Left ventricle myocardium inferior (tissue), 1 donor: Measurements from ENCODE around the gene PTGER2. TPM values are rescaled to one million over a fixed set of nuclear protein-coding genes. Genes with fewer than 3 reads are reported as not detected.

Experiments
- DNase-seq: peaks from one replicate; pipeline ENCODE4 v3.0.0-alpha.2; 2020
- H3K27ac ChIP-seq: fragments of 200-600 bp; replicated peaks from 2 replicates; pipeline ENCODE4 v1.8.0; 2021
- H3K27me3 ChIP-seq: fragments of 200-600 bp; 2 replicates; pipeline ENCODE4 v1.8.0; 2021; ENCODE audit warnings: low read depth
- H3K36me3 ChIP-seq: fragments of 200-600 bp; 2 replicates; pipeline ENCODE4 v1.8.0; 2021
- H3K4me1 ChIP-seq: fragments of 200-600 bp; 2 replicates; pipeline ENCODE4 v1.8.0; 2021
- H3K4me3 ChIP-seq: fragments of 200-600 bp; 2 replicates; pipeline ENCODE4 v1.8.0; 2021; ENCODE audit warnings: mild to moderate bottlenecking, moderate library complexity
- H3K9me3 ChIP-seq: fragments of 200-600 bp; replicated peaks from 2 replicates; pipeline ENCODE4 v1.8.0; 2021
- CTCF ChIP-seq: fragments of 200-600 bp; IDR thresholded peaks from 2 replicates; pipeline ENCODE4 v1.8.0; 2021; ENCODE audit warnings: antibody characterized with exemption, mild to moderate bottlenecking, borderline replicate concordance
- intact Hi-C: fragments of 100-400 bp; cut with micrococcal nuclease; formaldehyde crosslinking; loops from one replicate; pipeline ENCODE4 v1.11.0; 2022
- total RNA-seq: library from RNA; stranded (reverse); fragmentation: NEBNext Ultra II Directional; extraction: Animal tissue kit (Norgen Biotek cat#: 25700); gene quantifications from one replicate; pipeline ENCODE4 v1.2.1, GENCODE V29; 2021
- donor health status: DM: no; HTN: yes; CAD: no; lungs with severe emphysema.

Gene PTGER2
- total RNA-seq, 1 donor from 2014 or later: 0.60 TPM

- H3K27me3 ChIP-seq: no peaks in the 10 kb centered on the region
- no peak overlapping the region for H3K27ac ChIP-seq
- H3K4me1 ChIP-seq: peaks cover 17% of the 10 kb centered on the region
- no peak for TF ChIP-seq CTCF
- H3K4me3 ChIP-seq: no peak overlapping the region
- no peak for DNase-seq
- intact Hi-C loops: no loop called here
- H3K9me3 ChIP-seq: no peaks in the 10 kb centered on the region
- no peaks in the 10 kb centered on the region for H3K36me3 ChIP-seq
These were observed 35.6 kb downstream of the PTGER2 start for GRCh38 chr14:52349731-52350130.

GRCh38 chr14:52350445-52350844 is 36.3 kb downstream of the PTGER2 start:
- no peak overlapping the region for H3K27ac ChIP-seq
- no peak overlapping the region for H3K4me3 ChIP-seq
- no peak for TF ChIP-seq CTCF
- no peaks in the 10 kb centered on the region for H3K27me3 ChIP-seq
- H3K9me3 ChIP-seq: no peaks in the 10 kb centered on the region
- no peak for DNase-seq
- intact Hi-C loops: no loop called here
- H3K36me3 ChIP-seq: no peaks in the 10 kb centered on the region
- H3K4me1 ChIP-seq: peaks cover 17% of the 10 kb centered on the region

GRCh38 chr14:52351233-52352060 is 37.3 kb downstream of the PTGER2 start:
- no peak overlapping the region for H3K27ac ChIP-seq
- no peaks in the 10 kb centered on the region for H3K9me3 ChIP-seq
- intact Hi-C loops: no loop called here
- TF ChIP-seq CTCF: no peak
- peaks cover 17% of the 10 kb centered on the region for H3K4me1 ChIP-seq
- DNase-seq: no peak
- no peaks in the 10 kb centered on the region for H3K27me3 ChIP-seq
- H3K4me3 ChIP-seq: no peak overlapping the region
- H3K36me3 ChIP-seq: no peaks in the 10 kb centered on the region

DNA sequence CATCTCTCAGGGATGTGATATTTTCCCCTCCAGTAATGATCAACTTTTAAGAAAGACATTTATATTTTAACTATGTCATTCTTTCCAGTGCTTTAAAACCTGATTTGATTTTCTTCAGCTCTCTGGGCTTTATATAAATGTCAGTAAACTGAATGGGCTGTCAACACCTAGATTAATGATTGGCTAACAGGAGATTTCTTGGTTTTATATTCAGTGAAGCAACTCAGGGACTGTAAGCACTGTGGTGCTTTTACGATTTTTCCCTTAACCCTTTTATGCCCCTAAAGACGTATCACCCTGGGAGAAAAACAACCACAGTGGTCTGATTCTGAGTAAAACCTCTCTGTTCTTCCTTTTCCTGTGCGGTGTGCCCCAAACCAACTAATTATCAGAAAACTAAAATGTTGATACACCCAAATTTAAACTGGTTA is 38.0 kb downstream of the PTGER2 start:
- H3K36me3 ChIP-seq: no peaks in the 10 kb centered on the region
- H3K4me3 ChIP-seq: no peak overlapping the region
- H3K9me3 ChIP-seq: no peaks in the 10 kb centered on the region
- H3K27ac ChIP-seq: no peak overlapping the region
- H3K27me3 ChIP-seq: no peaks in the 10 kb centered on the region
- H3K4me1 ChIP-seq: peaks cover 17% of the 10 kb centered on the region
- intact Hi-C loops: no loop called here
- TF ChIP-seq CTCF: no peak
- DNase-seq: no peak

DNA sequence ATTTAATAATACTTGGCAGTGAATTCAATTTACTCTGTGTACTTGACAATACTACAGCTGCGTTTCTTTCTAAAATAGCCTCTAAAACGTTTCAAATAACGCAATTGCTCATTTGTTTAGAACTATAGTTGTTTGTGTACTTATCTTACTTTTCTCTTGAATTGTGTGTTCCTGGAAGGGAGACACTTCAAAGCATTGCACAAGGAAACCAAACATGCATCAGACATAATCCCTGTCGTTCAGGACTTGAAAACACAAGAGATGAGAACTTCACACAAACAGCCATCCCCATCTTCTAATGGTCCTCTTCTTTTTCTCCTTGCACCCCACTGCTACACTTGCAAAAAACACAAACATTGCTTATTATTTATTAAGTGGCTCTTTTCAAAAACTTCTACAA is 38.5 kb downstream of the PTGER2 start:
- TF ChIP-seq CTCF: no peak
- Histone ChIP-seq H3K27me3 (no peaks in the 10 kb centered on the region), H3K4me1 (peaks cover 17% of the 10 kb centered on the region), H3K9me3 (no peaks in the 10 kb centered on the region), H3K27ac (no peak overlapping the region), H3K4me3 (no peak overlapping the region), H3K36me3 (no peaks in the 10 kb centered on the region)
- intact Hi-C loops: no loop called here
- DNase-seq: no peak
